IPS-18c (cell line): ENCODE results near the gene RUVBL1.

ENCODE experiments used
- H3K4me3 ChIP-seq: 2 replicates; pipeline ENCODE4 v1.7.0; 2013; ENCODE audit warnings: low read depth, mild to moderate bottlenecking, low read length, moderate library complexity; ENCODE audit not compliant: insufficient read depth
- H3K9me3 ChIP-seq: one replicate; pipeline ENCODE4 v1.6.1; 2013; ENCODE audit warnings: mild to moderate bottlenecking, low read length, moderate library complexity; ENCODE audit not compliant: control insufficient read depth, insufficient read depth

Gene RUVBL1

DNA sequence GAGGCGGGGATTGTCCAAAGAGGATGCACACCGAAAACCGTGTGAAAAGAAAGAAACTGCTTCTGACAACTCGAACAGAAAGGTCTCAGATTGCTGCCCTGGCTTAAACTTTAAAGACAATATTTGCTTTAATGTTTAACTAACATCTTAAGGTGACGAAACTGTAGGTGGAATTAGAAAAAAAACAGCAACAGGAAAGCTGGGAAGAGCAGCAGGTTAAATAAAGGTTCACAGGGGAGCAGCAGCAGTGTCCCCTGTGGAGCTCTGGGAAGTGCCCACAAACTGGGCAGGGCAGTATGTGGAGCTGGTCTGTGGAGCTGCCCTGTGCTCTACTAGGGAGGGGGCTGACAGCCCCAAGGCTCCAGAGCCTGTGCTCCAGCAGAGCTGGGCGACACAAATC is 25.4 kb downstream of the RUVBL1 start:
- H3K4me3 ChIP-seq = no peak overlapping the region
- no peaks in the 10 kb centered on the region for H3K9me3 ChIP-seq

- no peak overlapping the region for H3K4me3 ChIP-seq
- no peaks in the 10 kb centered on the region for H3K9me3 ChIP-seq
Observed at GRCh38 chr3:128095222-128095703, 28.3 kb downstream of the RUVBL1 start.

GRCh38 chr3:128094295-128095151 is 29.1 kb downstream of the RUVBL1 start:
- Histone ChIP-seq H3K4me3 (no peak overlapping the region), H3K9me3 (no peaks in the 10 kb centered on the region)

DNA sequence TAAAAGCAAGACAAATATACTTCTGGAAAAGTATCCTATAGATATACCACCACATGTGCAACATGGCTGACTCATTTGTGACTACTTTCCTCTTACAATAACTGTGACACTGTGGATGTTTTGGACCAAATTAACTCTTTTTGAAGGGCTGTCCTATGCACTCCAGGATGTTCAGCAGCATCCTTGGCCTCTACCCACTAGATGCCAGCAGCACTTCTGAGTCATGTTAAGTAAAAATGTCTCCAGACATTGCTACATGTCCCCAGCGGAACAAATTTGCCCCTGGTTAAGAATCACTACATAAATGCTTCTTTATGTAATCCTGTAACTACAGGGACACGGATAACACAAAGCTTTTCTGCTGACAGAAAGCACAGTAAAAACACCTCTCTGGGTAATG is 32.0 kb downstream of the RUVBL1 start:
- Histone ChIP-seq H3K9me3 (no peaks in the 10 kb centered on the region), H3K4me3 (no peak overlapping the region)

GRCh38 chr3:128089135-128089534 is 34.5 kb downstream of the RUVBL1 start:
- no peak overlapping the region for H3K4me3 ChIP-seq
- no peaks in the 10 kb centered on the region for H3K9me3 ChIP-seq

DNA sequence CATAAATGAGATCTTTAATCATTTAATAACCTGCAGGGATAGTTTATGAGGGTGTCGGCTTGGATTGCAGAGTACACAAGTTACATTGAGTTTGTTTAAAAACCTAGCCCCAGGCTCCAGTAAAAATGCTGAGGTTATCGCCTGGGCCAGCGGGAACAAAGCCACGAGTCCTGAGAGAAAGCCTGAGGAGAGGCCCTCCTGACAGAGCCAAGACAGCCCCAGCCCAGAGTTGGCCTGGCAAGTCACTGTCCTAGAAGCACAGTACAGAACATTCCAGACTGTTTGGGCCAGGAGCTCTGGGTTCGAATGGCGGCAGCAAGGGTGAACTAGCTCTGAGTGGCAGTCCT is 39.0 kb downstream of the RUVBL1 start:
- Histone ChIP-seq H3K4me3 (no peak overlapping the region), H3K9me3 (no peaks in the 10 kb centered on the region)

DNA sequence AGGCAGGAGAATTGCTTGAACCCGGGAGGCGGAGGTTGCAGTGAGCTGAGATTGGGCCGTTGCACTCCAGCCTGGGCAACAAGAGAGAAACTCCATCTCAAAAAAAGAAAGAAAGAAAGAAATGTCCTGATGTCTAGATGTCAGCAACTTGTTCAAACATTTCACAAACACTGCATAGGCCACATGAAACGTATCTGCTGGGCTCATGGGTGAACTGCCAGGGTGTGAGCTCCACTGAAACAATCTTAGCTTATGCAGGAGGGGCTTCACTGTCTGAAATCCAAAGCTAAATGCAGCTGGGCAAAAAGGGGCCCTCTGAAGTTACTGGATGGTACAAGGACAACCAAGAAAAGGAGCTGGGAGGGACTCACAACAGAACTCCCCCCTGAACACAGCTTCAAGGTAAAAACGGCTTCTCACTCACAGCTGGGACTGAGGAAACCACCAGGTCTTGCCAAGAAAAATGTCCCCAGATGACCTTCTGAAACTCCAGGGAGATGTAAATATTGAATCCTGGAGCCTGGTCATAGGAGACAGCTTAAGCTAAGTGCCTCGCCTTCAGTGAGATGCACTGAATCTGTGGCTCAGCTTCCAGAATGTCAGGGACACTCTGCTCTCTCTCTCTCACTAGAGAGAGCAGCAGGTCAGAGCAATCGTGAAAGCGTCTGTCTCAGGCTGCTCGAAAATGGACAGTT is 39.5 kb downstream of the RUVBL1 start:
- Histone ChIP-seq H3K9me3 (no peaks in the 10 kb centered on the region), H3K4me3 (no peak overlapping the region)

DNA sequence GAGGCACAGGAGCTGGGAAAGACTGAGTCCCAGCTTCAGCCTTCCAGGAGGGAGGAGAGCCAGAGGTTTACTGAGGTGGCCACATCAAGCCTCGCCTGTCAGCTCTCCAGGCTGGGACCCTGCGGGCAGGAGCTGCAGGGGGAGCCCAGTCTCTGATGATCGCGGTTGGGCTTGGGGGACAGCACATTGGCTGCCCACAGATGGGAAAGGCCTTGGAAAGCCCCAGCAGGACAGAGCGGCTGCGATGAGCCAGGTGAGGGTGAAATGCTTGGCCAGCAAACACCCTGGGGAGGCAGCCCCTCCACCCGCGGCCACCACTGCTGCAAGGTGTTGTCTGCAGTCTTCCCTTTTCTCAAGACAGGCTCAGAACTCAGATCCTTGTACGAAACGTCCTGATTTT is 40.2 kb downstream of the RUVBL1 start:
- no peak overlapping the region for H3K4me3 ChIP-seq
- no peaks in the 10 kb centered on the region for H3K9me3 ChIP-seq

- Histone ChIP-seq H3K9me3 (no peaks in the 10 kb centered on the region), H3K4me3 (no peak overlapping the region)
Observed at GRCh38 chr3:128082546-128082945, 41.1 kb downstream of the RUVBL1 start.

DNA sequence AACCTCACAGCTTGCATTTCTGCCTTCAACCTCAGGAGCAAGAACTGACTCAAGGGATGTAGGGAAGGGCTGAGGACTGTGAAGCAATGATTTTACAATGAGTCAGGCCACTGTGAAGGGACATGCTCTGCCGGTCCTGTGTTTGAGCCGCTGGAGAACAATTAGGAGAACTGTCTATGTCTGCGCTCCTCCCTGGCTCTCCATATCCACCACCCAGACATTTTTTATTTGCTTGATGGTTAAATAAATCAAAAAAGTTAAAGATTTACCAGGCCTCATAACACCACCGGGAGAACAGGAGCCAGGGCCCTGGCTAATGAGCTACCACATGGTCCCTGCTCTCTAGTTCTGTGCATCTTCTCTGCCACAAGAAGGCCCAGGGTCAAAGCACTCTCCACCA is 41.8 kb downstream of the RUVBL1 start:
- no peaks in the 10 kb centered on the region for H3K9me3 ChIP-seq

DNA sequence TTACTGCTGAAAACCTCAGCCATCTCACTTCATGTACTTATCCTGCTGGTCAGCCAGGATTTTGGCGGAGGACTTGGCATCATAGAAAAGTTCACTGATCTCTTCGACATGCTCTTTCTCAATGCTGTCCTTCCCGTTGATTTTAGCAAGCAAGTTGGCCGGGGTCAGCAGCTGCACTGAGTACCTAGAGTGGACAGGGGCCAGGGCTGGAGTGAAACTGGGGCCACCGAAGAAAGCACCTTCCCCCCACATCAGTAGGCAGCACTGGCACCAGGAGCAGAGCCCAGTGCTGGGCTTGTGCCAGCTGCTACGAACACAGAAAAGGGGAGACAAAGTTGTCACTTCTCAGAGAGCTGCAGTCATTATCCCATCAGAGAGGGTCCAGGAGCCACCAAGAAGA is 42.4 kb downstream of the RUVBL1 start:
- no peak overlapping the region for H3K4me3 ChIP-seq
- no peaks in the 10 kb centered on the region for H3K9me3 ChIP-seq

More for the DNA sequence above, 41.8 kb downstream of the RUVBL1 start:
- no peak overlapping the region for H3K4me3 ChIP-seq

GRCh38 chr3:128080323-128081080 is 43.1 kb downstream of the RUVBL1 start:
- Histone ChIP-seq H3K9me3 (no peaks in the 10 kb centered on the region), H3K4me3 (no peak overlapping the region)

- no peak overlapping the region for H3K4me3 ChIP-seq
- no peaks in the 10 kb centered on the region for H3K9me3 ChIP-seq
Observed at GRCh38 chr3:128079823-128080222, 43.8 kb downstream of the RUVBL1 start.

DNA sequence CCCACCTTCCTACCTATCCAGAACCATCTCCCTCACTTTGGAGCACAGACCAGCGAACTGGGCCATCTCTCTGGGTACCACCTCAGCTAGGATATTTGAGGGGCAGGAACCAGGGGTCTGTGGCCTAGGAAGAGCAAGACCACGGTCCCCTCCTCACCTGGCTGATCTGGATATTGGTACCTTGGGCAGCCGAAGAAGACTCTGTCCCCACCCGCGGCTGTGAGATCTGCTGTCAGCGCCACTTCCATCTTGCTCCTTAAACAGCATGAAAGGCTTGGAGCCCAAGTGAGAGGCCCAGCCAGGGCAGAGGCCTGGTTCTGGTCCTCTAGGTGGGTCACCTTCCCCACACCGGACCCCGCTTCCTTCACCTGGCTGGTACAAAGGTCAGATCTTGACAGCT is 44.7 kb downstream of the RUVBL1 start:
- H3K4me3 ChIP-seq = no peak overlapping the region
- no peaks in the 10 kb centered on the region for H3K9me3 ChIP-seq

DNA sequence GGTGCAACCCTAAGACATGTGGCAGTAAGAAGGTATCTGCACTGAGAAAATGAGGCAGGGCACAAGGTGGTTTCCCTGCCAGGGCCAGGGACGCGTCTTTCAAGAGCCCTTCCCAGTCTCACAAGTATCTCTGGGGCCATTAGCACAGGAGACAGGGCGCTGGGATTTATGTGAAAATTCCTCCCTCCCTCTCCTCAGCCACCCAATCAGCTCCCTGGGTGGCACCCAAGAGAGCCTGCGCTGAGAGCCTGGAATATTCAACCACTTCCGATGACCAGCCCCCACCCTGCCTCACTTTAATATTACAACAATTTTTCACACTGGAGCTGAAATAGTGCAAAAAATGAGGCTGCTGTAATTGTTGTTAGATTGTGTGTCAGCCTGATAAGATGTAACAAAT is 45.3 kb downstream of the RUVBL1 start:
- Histone ChIP-seq H3K4me3 (no peak overlapping the region), H3K9me3 (no peaks in the 10 kb centered on the region)

DNA sequence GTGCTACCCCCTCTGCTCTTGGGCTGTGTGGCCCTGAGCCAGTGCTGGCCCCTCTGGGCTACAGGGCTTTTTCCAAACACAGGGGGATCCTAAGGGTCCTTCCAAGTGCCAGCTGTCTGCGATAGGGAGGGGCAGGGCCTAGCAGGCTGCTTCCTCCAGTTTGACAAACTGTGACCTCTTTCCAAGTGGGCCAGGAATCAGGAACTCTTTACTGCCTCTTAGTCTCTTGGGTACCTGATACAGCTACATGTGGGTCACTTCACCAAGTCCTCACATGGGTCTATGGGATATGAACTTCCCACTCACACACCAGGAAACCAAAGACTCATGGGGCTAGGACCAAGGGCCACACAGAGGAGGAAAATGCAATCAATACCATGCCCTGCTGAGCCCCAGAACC is 45.9 kb downstream of the RUVBL1 start:
- H3K9me3 ChIP-seq = no peaks in the 10 kb centered on the region
- no peak overlapping the region for H3K4me3 ChIP-seq

GRCh38 chr3:128077202-128077624 is 46.4 kb downstream of the RUVBL1 start:
- Histone ChIP-seq H3K4me3 (no peak overlapping the region), H3K9me3 (no peaks in the 10 kb centered on the region)
